SK-N-MC (cell line): ENCODE data around the gene SMPD3.

Experiments used
- EZH2 ChIP-seq: fragments of 200-600 bp; sonication (generic); IDR thresholded peaks from one replicate; pipeline ENCODE4 v1.6.1; 2017; ENCODE audit warnings: antibody characterized with exemption
- POLR2AphosphoS5 ChIP-seq: IDR thresholded peaks from 2 replicates; pipeline ENCODE4 v1.6.1; 2012; ENCODE audit warnings: mild to moderate bottlenecking, low read depth, low read length, borderline replicate concordance

GRCh38 chr16:68378436-68379415 lies 69.6 kb downstream of the SMPD3 start:
- TF ChIP-seq POLR2AphosphoS5 = no peak
- TF ChIP-seq EZH2 = no peak
